ENCODE measurements around the gene EDDM3A. TPM values are rescaled to one million over a fixed set of nuclear protein-coding genes. Genes with fewer than 3 reads are reported as not detected.

Gene EDDM3A, protein sequence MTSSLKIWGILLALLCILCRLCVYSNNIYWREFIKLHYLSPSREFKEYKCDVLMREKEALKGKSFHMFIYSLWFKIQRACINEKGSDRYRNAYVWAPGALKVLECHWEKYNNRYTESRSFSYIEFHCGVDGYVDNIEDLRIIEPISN
- total RNA-seq = not detected in 2 replicates

GRCh38 chr14:20745571-20746358 lies at the start of gene EDDM3A:
TSS of gene EDDM3A (plus strand) at chr14:20745887. CDS start at chr14:20747581, 1,694 bp downstream.

Other genes with a start within 250 kb of the EDDM3A start
- gene RNASE10, start 240.3 kb upstream of the EDDM3A start, total RNA-seq = not detected in 2 replicates
- not detected in 2 replicates for gene RNASE9, start 184.8 kb upstream of the EDDM3A start, total RNA-seq
- not detected in 2 replicates for gene RNASE11, start 157.9 kb upstream of the EDDM3A start, total RNA-seq
- not detected in 2 replicates for gene RNASE12, start 154.5 kb upstream of the EDDM3A start, total RNA-seq
- gene OR6S1, start 104.2 kb upstream of the EDDM3A start, total RNA-seq = not detected in 2 replicates
- gene RNASE4, start 61.3 kb upstream of the EDDM3A start, total RNA-seq = 4.7 and 25.4 TPM in 2 replicates
- gene ANG, start 57.1 kb upstream of the EDDM3A start, total RNA-seq = 3.7 and 7.0 TPM in 2 replicates
- gene EDDM3B, start 22.5 kb downstream of the EDDM3A start, total RNA-seq = not detected in 2 replicates
- gene RNASE6, start 35.4 kb downstream of the EDDM3A start, total RNA-seq = not detected in 2 replicates
- gene RNASE1, start 57.0 kb downstream of the EDDM3A start, total RNA-seq = not detected in 2 replicates
- gene RNASE3, start 145.5 kb downstream of the EDDM3A start, total RNA-seq = not detected in 2 replicates
- gene RNASE2, start 209.6 kb downstream of the EDDM3A start, total RNA-seq = not detected in 2 replicates
- gene METTL17, start 244.1 kb downstream of the EDDM3A start, total RNA-seq = 35.6 and 45.4 TPM in 2 replicates

All from subcutaneous preadipocyte (primary cell).